Measurements from ENCODE around the gene RTN4RL1.

The RTN4RL1 gene

DNA sequence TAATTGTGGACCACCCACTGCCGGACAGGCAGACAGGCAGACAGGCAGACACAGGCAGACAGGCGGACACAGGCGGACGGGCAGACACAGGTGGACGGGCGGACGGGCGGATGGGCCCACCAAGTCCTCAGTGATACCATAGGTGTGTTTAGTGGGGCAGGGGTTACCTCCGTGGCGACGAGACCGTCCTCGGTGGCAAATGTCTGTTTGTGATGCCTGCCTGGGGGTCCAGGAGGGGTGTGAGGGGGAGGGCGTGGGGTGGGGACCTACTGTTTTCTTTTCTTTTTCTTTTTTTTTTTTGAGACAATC lies 76.7 kb downstream of the RTN4RL1 start:
- DNase-seq (ENCODE audit: low read depth in 2 of 2): no peak

- DNase-seq (ENCODE audit: low read depth in 2 of 2): no peak
Observed at GRCh38 chr17:1947743-1948516, 77.2 kb downstream of the RTN4RL1 start.

GRCh38 chr17:1947229-1947742 lies 77.8 kb downstream of the RTN4RL1 start:
- no peak for DNase-seq (ENCODE audit: low read depth in 2 of 2)

DNA sequence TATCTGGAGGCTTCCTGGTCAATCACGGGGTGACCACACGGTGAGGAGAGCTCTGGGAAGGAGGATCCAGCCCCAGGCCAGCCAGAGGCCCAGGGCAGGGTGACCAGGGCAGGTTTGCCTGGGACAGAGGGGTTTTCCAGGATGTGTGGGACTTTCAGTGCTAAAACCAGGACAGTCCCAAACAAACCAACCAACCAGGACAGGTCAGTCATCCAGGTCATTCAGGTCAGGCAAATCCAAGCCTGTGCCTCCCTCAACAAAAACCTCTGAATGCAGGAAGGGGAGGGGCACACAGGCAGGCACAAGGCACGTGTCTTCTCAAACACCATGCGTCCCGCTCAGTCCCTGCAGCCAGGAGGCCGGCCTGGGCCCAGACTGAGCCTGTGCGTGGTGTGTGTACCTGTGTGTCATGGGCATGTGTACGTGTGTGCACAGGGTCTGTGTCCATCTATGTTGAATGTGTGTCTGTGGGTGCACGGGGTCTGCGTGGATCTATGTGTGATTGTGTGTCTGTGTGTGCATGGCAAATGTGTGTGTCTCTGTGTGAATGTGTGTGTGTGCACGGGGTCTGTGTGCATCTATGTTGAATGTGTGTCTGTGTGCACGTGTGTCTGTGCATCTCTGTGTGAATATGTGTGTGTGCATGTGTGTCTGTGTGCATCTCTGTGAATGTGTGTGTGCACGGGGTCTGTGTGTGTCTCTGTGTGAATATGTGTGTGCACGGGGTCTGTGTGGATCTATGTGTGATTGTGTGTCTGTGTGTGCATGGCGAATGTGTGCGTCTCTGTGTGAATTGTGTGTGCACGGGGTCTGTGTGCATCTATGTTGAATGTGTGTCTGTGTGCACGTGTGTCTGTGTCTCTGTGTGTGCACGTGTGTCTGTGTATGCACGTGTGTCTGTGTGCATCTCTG lies 78.9 kb downstream of the RTN4RL1 start:
- no peak for DNase-seq (ENCODE audit: low read depth in 2 of 2)

- no peak for DNase-seq (ENCODE audit: low read depth in 2 of 2)
Observed at GRCh38 chr17:1945621-1946020, 79.5 kb downstream of the RTN4RL1 start.

GRCh38 chr17:1943436-1943831 lies 81.7 kb downstream of the RTN4RL1 start:
- no peak for DNase-seq (ENCODE audit: low read depth in 2 of 2)

DNA sequence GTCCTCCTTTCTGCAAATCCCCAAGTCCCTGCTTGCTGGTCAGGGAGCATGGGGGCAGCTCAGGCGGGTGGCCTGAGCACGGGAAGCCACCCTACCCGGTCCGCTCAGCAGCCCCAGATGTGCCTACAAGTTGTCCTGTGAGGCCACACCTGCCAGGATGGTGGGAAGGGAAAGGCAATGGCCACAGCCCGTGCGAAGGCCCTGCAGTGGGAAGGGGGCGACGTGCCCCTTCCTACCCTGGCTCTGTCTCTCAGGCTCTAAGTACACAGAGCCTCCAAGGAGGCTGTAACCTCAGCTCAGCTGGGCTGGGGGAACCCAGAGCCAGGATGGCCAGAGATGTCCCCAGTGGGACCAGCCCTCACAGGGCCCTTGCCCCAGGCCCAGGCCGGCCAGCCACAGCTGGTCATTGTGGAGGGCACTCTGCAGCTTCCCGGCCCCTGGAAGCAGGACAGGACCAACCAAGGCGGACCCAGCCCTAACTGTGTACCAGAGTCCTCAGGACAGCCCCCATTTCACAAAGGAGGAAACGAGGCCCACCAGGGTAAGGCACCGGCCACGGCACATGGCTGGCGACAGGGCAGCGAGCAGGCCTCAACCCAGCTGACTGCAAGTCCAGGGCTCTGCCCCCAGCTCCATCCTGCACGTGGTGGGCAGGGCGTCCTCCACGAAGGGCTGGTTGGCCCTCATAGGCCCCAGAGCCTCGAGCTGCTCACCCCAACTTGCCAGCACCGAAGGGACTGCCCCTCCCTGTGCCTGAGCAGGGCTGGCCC lies 82.3 kb downstream of the RTN4RL1 start:
- DNase-seq (ENCODE audit: low read depth in 2 of 2): no peak

DNA sequence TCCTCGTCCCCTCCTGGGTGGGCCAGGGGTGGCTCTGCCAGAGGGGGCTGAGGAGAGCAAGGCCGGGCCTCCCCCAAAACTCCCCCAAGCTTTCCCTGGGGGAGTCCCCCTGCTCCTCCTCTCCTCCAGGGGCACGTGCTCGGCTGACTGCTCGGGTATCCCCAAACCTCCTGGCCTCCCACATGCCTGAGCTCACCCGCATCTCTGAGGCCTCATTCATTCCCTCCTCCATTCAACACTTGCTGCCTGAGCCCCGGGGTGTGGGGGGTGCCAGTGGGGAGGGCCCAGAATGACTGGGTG lies 83.1 kb downstream of the RTN4RL1 start:
- no peak for DNase-seq (ENCODE audit: low read depth in 2 of 2)

DNA sequence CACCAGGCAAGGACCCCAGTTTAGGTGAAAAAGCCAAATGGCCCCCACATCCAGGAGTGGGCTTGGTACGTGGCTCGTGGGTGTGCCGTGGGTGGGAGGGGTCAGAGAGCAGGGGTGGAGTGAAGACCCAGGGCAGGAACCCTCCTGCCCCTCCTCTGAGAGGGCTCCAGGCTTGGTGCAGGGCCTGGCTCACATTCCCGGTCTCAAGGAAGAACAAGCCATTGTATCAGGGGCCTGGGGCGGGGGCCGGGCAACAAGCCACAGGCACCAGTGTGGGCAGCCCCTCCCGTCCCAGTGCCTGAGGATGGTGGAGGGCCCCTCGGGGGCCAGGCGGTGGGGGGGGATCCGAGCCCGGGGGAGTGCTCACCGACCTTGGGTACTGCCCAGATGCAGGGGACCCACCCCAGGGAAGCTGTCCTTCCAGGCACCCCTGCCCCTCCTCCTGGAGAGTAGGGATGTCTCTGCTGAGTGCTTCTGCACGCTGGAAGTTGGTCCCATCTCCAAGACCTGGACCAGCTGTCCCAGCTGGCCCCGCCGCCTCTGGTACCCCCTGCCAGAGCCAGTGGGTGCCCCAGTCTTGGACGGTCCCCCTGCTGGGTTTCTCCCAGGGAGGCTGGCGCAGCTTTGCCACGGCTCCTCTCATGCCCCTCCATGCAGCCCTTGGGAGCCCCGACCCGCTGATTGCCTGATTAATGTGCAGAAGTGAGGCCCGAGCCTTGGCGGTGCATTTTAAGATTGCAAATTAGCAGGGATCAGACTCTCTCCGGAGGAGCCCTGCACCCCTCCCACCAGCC lies 83.7 kb downstream of the RTN4RL1 start:
- DNase-seq (ENCODE audit: low read depth in 2 of 2): no peak

DNA sequence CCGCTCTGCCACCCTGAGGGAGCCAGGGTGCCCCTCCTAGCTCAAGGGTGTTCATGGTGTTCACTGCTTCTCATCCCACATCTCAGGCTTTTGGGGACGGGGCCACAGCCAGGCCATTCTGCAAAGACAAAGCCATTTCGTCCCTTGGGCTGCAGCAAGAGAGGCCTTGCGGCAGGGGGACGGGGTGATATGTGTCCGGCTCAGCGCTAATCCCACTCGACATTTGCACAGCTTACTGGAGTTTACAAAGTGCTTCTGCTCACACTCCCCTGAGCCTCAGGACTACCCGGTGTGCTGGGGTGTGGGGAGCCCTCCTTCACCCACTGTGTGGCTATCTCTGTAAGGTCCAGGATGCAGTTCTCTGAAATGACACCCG lies 84.3 kb downstream of the RTN4RL1 start:
- DNase-seq (ENCODE audit: low read depth in 2 of 2): no peak

DNA sequence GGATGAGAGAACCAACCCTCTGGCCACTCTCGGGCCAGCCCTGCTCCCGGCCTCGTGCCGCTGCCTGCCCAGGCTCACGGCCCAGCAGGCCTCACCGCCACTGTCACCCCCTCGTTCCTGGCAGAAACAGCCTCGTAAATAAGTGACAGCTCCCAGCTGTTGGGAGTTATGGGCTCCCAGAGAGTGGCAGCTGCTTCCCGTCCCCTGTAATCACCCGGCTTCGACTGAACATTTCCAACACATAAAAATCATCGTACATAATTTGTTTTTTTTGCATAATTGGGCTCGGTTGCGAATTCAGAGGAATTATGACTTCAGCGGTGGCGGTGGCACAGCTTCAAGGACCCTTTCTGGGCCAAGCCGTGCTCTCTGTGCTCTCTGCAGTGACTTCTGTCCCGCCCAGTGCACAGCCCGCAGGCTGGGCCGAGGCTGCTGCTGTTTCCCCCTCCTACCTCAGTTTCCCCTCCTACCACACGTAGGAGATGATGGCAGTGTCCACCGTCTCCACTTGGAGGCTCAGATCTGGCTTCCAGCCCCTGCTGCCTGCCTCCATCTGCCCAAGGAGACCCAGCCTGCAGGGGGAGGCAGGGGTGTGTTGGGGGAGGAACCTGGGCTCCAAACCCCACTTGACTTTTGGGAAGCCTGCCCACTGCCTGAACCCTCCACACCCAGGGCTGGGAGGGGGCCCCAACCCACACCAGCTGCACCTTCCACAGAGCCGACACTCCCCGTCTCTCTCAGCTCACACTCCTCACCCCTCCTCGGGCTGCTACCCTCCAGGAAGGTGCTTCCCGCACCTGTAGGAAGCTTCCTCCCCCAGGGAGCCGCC lies 84.9 kb downstream of the RTN4RL1 start:
- DNase-seq (ENCODE audit: low read depth in 2 of 2): no peak

GRCh38 chr17:1937461-1937860 lies 87.7 kb downstream of the RTN4RL1 start:
- no peak for DNase-seq (ENCODE audit: low read depth in 2 of 2)

DNA sequence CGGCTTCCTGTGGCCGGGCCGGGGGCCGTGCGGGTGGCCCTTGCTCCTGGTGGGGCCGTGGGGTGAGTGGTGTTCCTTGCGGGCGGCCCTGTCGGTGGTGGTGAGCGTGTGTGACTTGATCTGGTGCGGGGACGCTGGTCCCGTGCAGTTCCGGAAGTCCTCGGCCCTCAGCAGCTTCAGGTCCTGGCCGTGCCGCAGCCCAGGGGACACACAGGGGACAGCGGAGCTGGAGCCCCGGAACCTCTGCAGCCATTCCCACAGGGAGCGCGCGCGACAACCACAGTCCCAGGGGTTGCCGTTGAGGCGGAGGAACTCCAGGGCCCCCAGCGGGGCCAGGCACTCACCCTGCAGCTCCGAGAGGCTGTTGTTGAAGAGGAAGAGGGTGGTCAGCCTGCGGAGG lies 88.4 kb downstream of the RTN4RL1 start:
- DNase-seq (ENCODE audit: low read depth in 2 of 2): no peak

- DNase-seq (ENCODE audit: low read depth in 2 of 2): no peak
Observed at GRCh38 chr17:1934901-1935300, 90.2 kb downstream of the RTN4RL1 start.

DNA sequence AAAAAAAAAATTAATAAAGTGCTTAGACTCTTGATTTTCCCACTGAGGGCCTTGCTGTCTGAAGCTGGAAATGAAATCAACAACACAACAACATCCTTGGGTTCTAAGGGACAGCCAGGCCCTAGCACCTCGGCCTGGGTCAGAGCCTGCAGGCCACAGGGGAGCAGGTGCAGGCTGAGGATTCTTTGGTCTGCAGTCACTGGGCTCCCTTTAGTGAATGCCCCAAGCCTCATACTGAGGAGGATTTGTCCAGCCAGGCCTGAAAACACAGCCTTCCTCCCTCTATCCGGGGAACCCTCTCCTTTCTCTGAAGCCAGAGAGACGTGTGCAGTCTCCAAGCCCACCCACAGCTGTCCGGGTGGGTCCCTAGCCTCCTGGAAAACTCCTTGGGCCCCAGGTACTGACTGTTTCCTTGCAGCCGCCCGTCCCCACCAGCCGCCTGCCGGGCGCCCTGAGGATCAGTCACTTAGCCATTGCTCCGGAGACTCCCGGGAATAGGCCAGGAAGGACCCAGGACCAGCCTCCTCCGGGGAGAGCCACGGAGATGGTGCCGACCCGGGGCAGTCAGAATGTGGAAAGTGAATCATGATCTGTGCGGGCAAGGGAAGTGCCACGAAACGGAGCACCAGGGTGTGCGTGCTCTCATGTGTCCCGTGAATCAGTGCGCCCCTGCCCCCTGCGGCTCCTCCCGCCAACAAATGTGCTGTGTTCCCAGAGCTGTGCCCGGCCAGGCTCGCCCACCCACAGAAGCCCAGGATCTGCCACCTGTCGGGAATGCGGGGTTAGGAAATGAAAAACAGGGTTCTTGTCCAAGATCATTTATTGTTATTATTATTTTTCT lies 91.0 kb downstream of the RTN4RL1 start:
- no peak for DNase-seq (ENCODE audit: low read depth in 2 of 2)

- DNase-seq (ENCODE audit: low read depth in 2 of 2): no peak
Observed at GRCh38 chr17:1931844-1932579, 93.1 kb downstream of the RTN4RL1 start.

GRCh38 chr17:1930337-1930645 lies 94.8 kb downstream of the RTN4RL1 start:
- DNase-seq (ENCODE audit: low read depth in 2 of 2): no peak

DNA sequence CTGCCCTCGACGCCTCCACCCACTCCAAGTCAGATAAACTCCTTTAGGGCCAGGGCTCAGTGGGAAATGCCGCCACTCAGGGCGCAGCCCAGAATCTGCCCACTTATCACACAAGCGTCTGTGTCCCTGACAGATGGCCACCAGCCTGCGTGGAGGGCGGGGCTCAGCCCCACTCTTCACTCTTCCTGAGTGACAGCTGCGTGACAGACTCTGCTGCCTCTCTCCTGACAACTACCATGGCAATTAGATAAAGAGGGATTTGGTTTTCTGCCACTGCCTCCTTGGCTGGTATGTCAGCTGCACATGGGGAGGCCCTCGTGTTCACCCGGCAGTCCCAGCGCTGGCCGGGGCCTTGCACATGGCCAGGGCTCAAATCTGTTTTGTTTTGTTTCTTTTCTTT lies 96.2 kb downstream of the RTN4RL1 start:
- no peak for DNase-seq (ENCODE audit: low read depth in 2 of 2)

- no peak for DNase-seq (ENCODE audit: low read depth in 2 of 2)
Observed at GRCh38 chr17:1920948-1921351, 104.2 kb downstream of the RTN4RL1 start.

All from activated CD4-positive, alpha-beta T cell treated with anti-CD3 and anti-CD28 coated beads for 24 hours (primary cell).